22Rv1 (cell line): ENCODE results near the gene KRT8.

Experiments
- H3K27ac ChIP-seq: fragments of 450-650 bp; 2 replicates; pipeline ENCODE4 v1.5.1; 2017
- ZFX ChIP-seq: fragments of 450-650 bp; IDR thresholded peaks from 2 replicates; pipeline ENCODE4 v1.6.1; 2017; ENCODE audit warnings: antibody characterized with exemption, borderline replicate concordance
- TF ChIP-seq, protein P1 (sequence below): fragments of 450-650 bp; IDR thresholded peaks from 2 replicates; pipeline ENCODE4 v1.5.1; 2017; ENCODE audit warnings: mild to moderate bottlenecking

The KRT8 gene

GRCh38 chr12:52947738-52948423 is 43.0 kb upstream of the KRT8 start:
- TF ChIP-seq ZFX = no peak
- TF ChIP-seq, protein P1, sequence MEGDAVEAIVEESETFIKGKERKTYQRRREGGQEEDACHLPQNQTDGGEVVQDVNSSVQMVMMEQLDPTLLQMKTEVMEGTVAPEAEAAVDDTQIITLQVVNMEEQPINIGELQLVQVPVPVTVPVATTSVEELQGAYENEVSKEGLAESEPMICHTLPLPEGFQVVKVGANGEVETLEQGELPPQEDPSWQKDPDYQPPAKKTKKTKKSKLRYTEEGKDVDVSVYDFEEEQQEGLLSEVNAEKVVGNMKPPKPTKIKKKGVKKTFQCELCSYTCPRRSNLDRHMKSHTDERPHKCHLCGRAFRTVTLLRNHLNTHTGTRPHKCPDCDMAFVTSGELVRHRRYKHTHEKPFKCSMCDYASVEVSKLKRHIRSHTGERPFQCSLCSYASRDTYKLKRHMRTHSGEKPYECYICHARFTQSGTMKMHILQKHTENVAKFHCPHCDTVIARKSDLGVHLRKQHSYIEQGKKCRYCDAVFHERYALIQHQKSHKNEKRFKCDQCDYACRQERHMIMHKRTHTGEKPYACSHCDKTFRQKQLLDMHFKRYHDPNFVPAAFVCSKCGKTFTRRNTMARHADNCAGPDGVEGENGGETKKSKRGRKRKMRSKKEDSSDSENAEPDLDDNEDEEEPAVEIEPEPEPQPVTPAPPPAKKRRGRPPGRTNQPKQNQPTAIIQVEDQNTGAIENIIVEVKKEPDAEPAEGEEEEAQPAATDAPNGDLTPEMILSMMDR = no peak
- peak overlapping the region; percentile 99 for H3K27ac ChIP-seq

- peak overlapping the region; percentile 27 for H3K27ac ChIP-seq
- TF ChIP-seq, protein P1 = no peak
- TF ChIP-seq ZFX = no peak
Observed at GRCh38 chr12:52946797-52947547, 42.1 kb upstream of the KRT8 start.

DNA sequence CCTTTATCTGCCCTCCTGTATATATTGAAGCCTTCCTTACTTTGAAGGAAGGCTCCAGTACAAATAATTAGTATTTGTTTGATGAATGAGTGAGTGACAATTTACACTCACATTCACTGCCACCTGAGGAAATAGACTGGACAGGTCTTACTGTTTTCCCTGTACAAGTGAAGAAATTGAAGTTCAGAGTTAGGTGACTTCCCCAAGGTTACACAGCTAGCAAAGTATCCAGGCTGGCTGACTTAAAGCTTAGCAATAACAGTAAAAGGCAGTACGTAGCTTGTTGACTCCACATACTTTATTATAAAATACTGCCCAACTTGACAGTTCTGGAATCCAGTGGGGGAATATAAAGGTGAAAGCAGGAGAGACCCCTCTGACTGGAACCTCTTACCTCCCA is 41.5 kb upstream of the KRT8 start:
- peak overlapping the region; percentile 27; the same call in 1 of the 2 replicates for H3K27ac ChIP-seq
- TF ChIP-seq, protein P1 = no peak
- TF ChIP-seq ZFX = no peak

DNA sequence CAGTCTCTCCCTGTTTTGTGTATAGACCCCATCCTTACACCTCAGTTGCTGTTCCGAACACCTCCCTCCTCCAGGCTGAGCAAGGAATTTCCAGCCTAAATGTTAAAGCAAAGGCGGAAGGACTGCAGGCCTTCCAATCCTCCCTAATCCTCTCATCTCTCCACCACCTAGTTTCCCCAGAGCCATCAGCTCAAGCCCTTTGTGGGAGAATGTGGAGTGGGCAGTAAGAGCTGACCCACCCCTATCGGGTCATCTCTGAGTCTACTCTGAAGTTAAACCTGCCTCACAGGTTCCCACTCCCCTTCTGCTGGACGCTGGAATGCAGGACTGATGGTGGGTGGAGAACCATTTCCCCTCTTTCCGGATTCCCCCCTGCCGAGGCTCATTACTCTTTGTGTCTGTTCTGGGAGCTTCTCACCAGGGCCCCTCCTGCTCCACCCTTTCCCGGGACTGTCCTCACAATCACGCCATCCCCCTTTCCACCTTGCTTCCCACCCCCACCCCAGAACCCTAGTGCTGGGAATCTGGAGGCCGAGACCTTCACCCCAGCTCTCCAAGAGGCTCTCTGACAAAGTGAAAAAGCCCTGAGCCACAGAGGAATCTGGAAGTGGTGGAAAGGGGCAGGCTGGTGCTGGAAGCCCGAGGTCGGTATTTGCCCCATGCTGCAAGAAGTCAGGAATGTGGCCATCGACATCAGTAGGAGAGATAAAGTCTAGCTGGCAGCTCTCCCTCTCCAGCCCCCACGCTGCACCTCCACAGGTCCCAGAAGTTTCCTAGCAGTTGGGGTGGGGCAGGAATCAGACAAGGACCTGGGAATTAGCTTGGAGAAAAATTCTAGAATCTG is 40.7 kb upstream of the KRT8 start:
- TF ChIP-seq, protein P1 = no peak
- no peak for TF ChIP-seq ZFX
- 0 out of 2 replicates have a peak overlapping the region, but pooled peaks have one; percentile 27 for H3K27ac ChIP-seq

GRCh38 chr12:52944683-52945388 is 40.0 kb upstream of the KRT8 start:
- H3K27ac ChIP-seq = no peak overlapping the region
- TF ChIP-seq ZFX = no peak
- TF ChIP-seq, protein P1 = no peak

DNA sequence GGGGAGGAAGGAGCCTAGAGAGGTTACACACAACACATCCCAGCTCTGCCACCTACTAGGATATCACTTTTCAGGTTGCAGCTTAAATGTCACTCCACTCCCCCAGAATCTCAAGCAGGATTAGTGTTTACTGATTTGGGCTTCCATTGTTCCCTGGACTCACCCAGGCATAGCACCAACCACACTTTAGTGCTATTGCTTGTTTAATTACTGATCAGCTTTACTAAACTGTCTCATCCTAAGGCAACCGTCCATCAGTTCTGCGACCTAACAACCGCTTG is 38.0 kb upstream of the KRT8 start:
- TF ChIP-seq, protein P1 = no peak
- TF ChIP-seq ZFX = no peak
- H3K27ac ChIP-seq = no peak overlapping the region
